ENCODE results near the gene GPT2. TPM values are rescaled to one million over a fixed set of nuclear protein-coding genes. Genes with fewer than 3 reads are reported as not detected.

GPT2 gene
- total RNA-seq, 2 experiments from 2014 or later = 5.4 to 7.3 TPM

DNA sequence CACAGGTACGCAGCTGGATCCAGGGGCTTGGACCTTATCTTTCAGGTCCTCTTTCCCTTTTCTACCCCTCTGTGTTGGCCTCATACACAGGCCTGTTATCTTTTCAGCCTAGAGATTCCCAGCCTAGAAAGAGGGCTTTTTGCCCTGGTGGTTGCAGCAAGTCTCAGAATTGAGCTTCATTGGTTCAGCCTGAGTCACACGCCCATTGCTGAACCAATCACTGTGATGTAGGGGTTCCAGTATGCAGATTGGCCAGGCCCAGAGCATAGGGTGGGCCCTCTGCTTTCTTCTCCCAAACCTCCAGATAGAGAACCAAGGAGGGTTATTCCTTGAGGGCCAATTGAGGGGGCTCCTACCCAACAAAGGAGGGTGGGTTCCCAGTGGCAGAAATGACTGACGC lies 32.8 kb downstream of the GPT2 start:
- DNase-seq (no peak), ATAC-seq (no peak)
- Mint-ChIP-seq H3K27ac (no peak overlapping the region), H3K4me1 (ENCODE audit: low read depth) (no peaks in the 10 kb centered on the region), H3K27me3 (ENCODE audit: low read depth) (no peaks in the 10 kb centered on the region), H3K4me3 (no peak overlapping the region), H3K9me3 (ENCODE audit: insufficient read depth) (no peaks in the 10 kb centered on the region), H3K36me3 (ENCODE audit: low read depth) (peaks cover 6% of the 10 kb centered on the region)
- POLR2A ChIA-PET = no interaction called here
- CTCF ChIA-PET = interaction anchor here (0.6 to 1.5 kb wide), 5 partner anchors 9 to 121 kb away, joined by 3 to 6 read pairs (median 3); no protein-coding TSS in a partner anchor

GRCh38 chr16:46918400-46918799 lies 34.2 kb downstream of the GPT2 start:
- Mint-ChIP-seq H3K9me3 (ENCODE audit: insufficient read depth) (no peaks in the 10 kb centered on the region), H3K36me3 (ENCODE audit: low read depth) (peaks cover 8% of the 10 kb centered on the region), H3K27ac (no peak overlapping the region), H3K4me1 (ENCODE audit: low read depth) (no peaks in the 10 kb centered on the region), H3K4me3 (no peak overlapping the region), H3K27me3 (ENCODE audit: low read depth) (no peaks in the 10 kb centered on the region)
- no peak for ATAC-seq
- ChIA-PET CTCF (interaction anchor here (2.2 kb wide), 1 partner anchor 10 kb away, joined by 8 read pairs; no protein-coding TSS in a partner anchor), POLR2A (no interaction called here)
- DNase-seq = no peak

DNA sequence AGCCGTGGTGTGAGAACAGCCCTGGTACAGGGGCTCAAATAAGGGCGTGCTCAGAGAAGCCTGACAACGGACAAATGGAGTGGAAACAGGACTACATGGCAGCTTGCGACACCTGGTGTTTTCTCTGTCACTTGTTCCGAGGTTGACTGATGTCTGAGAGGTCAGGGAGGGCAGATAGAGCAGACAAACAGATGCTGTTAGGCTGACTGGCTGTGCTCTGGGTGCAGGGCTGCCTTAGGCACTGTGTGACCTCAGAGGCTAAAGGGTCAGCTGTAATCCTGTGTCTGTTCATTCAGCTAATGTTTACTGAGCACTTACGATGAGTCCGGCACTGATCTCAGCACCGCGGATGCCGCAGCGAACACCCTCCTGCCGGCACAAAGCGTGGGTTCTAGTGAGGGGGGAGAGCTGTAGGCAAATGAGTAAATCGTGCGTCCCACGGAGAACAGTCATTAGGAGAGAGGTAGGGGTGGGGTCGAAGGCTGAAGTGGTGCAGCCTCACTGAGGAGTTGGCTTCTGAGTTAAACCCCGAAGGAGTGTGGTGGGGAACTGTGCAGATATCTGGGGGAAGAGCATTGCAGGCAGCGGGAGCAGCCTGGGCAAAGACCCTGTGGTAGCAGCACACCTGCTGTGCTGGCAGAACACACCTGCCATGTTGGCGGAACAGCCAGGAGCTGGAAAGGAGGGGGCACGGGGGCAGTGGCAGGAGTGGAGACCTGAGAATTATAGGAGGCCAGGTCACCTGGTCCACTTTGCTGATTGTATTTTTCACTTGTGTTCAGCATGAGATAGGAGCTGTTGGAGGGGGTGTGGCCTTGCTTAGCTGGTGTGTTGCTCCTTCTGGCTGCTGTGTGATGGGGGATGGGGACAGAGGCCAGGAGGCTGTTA lies 35.0 kb downstream of the GPT2 start:
- DNase-seq (no peak), ATAC-seq (no peak)
- ChIA-PET POLR2A (no interaction called here), CTCF (interaction anchor here (1.7 to 2.2 kb wide), 3 partner anchors 11 to 65 kb away, joined by 5 to 10 read pairs (median 8); no protein-coding TSS in a partner anchor)
- Mint-ChIP-seq H3K27ac (no peak overlapping the region), H3K27me3 (ENCODE audit: low read depth) (no peaks in the 10 kb centered on the region), H3K4me3 (no peak overlapping the region), H3K36me3 (ENCODE audit: low read depth) (peaks cover 8% of the 10 kb centered on the region), H3K4me1 (ENCODE audit: low read depth) (no peaks in the 10 kb centered on the region), H3K9me3 (ENCODE audit: insufficient read depth) (no peaks in the 10 kb centered on the region)

- Mint-ChIP-seq H3K27ac (no peak overlapping the region), H3K4me3 (no peak overlapping the region), H3K4me1 (ENCODE audit: low read depth) (no peaks in the 10 kb centered on the region), H3K27me3 (ENCODE audit: low read depth) (no peaks in the 10 kb centered on the region), H3K36me3 (ENCODE audit: low read depth) (peaks cover 3% of the 10 kb centered on the region), H3K9me3 (ENCODE audit: insufficient read depth) (no peaks in the 10 kb centered on the region)
- ChIA-PET POLR2A (interaction anchor here (0.6 kb wide), 1 partner anchor 12 kb away, joined by 3 read pairs; no protein-coding TSS in a partner anchor), CTCF (interaction anchor here (1.7 to 2.2 kb wide), 3 partner anchors 10 to 67 kb away, joined by 5 to 10 read pairs (median 8); no protein-coding TSS in a partner anchor)
- DNase-seq (no peak), ATAC-seq (no peak)
These were observed 36.4 kb downstream of the GPT2 start for GRCh38 chr16:46920402-46921068.

GRCh38 chr16:46922239-46922638 lies 38.1 kb downstream of the GPT2 start:
- Mint-ChIP-seq H3K27ac (no peak overlapping the region), H3K36me3 (ENCODE audit: low read depth) (peaks cover 2% of the 10 kb centered on the region), H3K4me3 (no peak overlapping the region), H3K9me3 (ENCODE audit: insufficient read depth) (no peaks in the 10 kb centered on the region), H3K27me3 (ENCODE audit: low read depth) (no peaks in the 10 kb centered on the region), H3K4me1 (ENCODE audit: low read depth) (no peaks in the 10 kb centered on the region)
- ChIA-PET CTCF (interaction anchor here (1.0 kb wide), 1 partner anchor 14 kb away, joined by 3 read pairs; no protein-coding TSS in a partner anchor), POLR2A (interaction anchor here (0.6 kb wide), 1 partner anchor 114 kb away, joined by 3 read pairs; no protein-coding TSS in a partner anchor)
- ATAC-seq (no peak), DNase-seq (no peak)

DNA sequence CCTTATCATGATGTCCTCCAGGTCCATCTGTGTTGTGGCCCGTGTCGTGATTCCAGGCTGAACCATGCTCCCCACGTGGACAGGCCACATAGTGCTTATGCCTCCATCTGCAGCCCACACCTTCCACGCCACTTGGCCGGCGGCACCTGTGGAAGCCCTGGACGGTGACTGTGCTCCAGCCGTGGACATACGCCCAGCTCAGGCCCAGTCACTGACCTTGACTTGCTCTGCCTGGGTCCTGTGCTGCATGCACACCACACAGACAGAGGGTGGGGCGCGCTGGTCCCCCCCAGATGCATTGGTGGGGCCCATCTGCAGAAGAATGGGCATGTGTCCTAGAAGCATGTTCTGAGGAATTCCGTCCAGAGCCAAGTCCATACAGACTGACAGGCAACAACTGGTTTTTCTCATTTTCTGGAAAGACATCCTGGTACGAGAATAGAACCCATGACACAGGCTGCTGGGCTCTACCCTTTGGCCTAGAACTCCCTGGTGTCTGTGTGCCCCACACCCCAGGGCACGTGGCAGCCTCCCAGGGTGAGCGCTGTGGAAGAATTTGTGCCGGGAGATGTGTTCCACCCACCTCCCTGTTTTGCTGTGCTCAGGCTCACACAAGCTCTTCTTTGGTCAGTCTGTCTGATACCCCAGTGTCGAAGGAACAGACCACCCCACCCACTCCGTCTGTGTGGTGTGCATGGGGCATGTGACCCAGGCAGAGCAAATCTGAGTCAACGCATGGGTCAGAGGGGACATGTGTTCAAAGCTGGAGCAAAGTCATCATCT lies 39.5 kb downstream of the GPT2 start:
- H3K9me3 Mint-ChIP-seq (ENCODE audit: insufficient read depth) = no peaks in the 10 kb centered on the region
- ATAC-seq (no peak), DNase-seq (no peak)
- H3K27ac Mint-ChIP-seq = no peak overlapping the region
- no peak overlapping the region for H3K4me3 Mint-ChIP-seq
- ChIA-PET CTCF (interaction anchor here (0.8 to 1.0 kb wide), 2 partner anchors 15 to 250 kb away, joined by 3 read pairs; no protein-coding TSS in a partner anchor), POLR2A (no interaction called here)
- H3K27me3 Mint-ChIP-seq (ENCODE audit: low read depth) = no peaks in the 10 kb centered on the region
- no peaks in the 10 kb centered on the region for H3K4me1 Mint-ChIP-seq (ENCODE audit: low read depth)
- peaks cover 2% of the 10 kb centered on the region for H3K36me3 Mint-ChIP-seq (ENCODE audit: low read depth)

DNA sequence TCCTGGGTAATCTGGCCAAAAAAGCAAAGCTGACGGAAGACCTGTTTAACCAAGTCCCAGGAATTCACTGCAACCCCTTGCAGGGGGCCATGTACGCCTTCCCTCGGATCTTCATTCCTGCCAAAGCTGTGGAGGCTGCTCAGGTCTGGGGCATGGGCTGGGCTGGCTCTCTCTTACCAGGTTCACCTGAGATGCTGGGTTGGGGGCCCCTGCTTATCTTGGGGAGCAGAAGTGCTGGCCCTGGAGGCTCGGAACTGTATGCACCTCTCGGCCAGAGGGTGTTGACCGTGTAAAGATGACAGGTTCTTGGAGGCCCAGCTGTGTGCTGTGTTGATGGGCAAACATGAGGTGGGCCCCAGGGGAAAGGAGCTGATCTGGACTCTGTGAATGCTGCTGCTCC lies 40.2 kb downstream of the GPT2 start:
- Mint-ChIP-seq H3K36me3 (ENCODE audit: low read depth) (peaks cover 2% of the 10 kb centered on the region), H3K4me1 (ENCODE audit: low read depth) (no peaks in the 10 kb centered on the region), H3K9me3 (ENCODE audit: insufficient read depth) (no peaks in the 10 kb centered on the region), H3K27me3 (ENCODE audit: low read depth) (no peaks in the 10 kb centered on the region), H3K27ac (no peak overlapping the region), H3K4me3 (no peak overlapping the region)
- no peak for DNase-seq
- ATAC-seq = no peak
- POLR2A ChIA-PET = no interaction called here
- CTCF ChIA-PET = interaction anchor here (0.8 kb wide), 1 partner anchor 251 kb away, joined by 3 read pairs; no protein-coding TSS in a partner anchor

GRCh38 chr16:46926470-46927225 lies 42.5 kb downstream of the GPT2 start:
- DNase-seq = no peak
- no peaks in the 10 kb centered on the region for H3K27me3 Mint-ChIP-seq (ENCODE audit: low read depth)
- peaks cover 1% of the 10 kb centered on the region for H3K4me1 Mint-ChIP-seq (ENCODE audit: low read depth)
- peaks cover 2% of the 10 kb centered on the region for H3K36me3 Mint-ChIP-seq (ENCODE audit: low read depth)
- no peak overlapping the region for H3K4me3 Mint-ChIP-seq
- no peaks in the 10 kb centered on the region for H3K9me3 Mint-ChIP-seq (ENCODE audit: insufficient read depth)
- no peak for ATAC-seq
- no peak overlapping the region for H3K27ac Mint-ChIP-seq
- POLR2A ChIA-PET = no interaction called here
- CTCF ChIA-PET = interaction anchor here (0.6 to 6.2 kb wide), 4 partner anchors 10 to 368 kb away, joined by 3 to 37 read pairs (median 4); no protein-coding TSS in a partner anchor

GRCh38 chr16:46927273-46927672 lies 43.1 kb downstream of the GPT2 start:
- no peak for DNase-seq
- no peak for ATAC-seq
- ChIA-PET CTCF (interaction anchor here (1.6 to 6.2 kb wide), 2 partner anchors 12 to 73 kb away, joined by 3 to 37 read pairs; no protein-coding TSS in a partner anchor), POLR2A (no interaction called here)
- H3K4me1 Mint-ChIP-seq (ENCODE audit: low read depth) = peaks cover 1% of the 10 kb centered on the region
- no peak overlapping the region for H3K4me3 Mint-ChIP-seq
- H3K9me3 Mint-ChIP-seq (ENCODE audit: insufficient read depth) = no peaks in the 10 kb centered on the region
- H3K27ac Mint-ChIP-seq = no peak overlapping the region
- H3K27me3 Mint-ChIP-seq (ENCODE audit: low read depth) = no peaks in the 10 kb centered on the region
- H3K36me3 Mint-ChIP-seq (ENCODE audit: low read depth) = no peaks in the 10 kb centered on the region

- DNase-seq (no peak), ATAC-seq (no peak)
- Mint-ChIP-seq H3K27ac (no peak overlapping the region), H3K4me1 (ENCODE audit: low read depth) (peaks cover 5% of the 10 kb centered on the region), H3K4me3 (no peak overlapping the region), H3K27me3 (ENCODE audit: low read depth) (no peaks in the 10 kb centered on the region), H3K36me3 (ENCODE audit: low read depth) (no peaks in the 10 kb centered on the region), H3K9me3 (ENCODE audit: insufficient read depth) (no peaks in the 10 kb centered on the region)
- ChIA-PET CTCF (interaction anchor here (1.0 to 6.2 kb wide), 4 partner anchors 69 to 259 kb away, joined by 3 to 37 read pairs (median 10); no protein-coding TSS in a partner anchor), POLR2A (no interaction called here)
These were observed 44.6 kb downstream of the GPT2 start for GRCh38 chr16:46928811-46929210.

Data from activated CD8-positive, alpha-beta T cell treated with anti-CD3 and anti-CD28 coated beads, Interleukin-2, amount 10 ng/mL, durations not matched to agents 7 days and 5 days (primary cell).